NCI-H524 treated with DMSO at 0.1 percent for 48 hours (cell line): ENCODE measurements around the gene TBXA2R.
"Not testable (repeated sequence)": the region's sequence is repeated elsewhere in the genome, so short reads cannot be mapped to it uniquely, and the experiment has no call there.

Source experiments
- DNase-seq: peaks from one replicate; lab custom pipeline; 2025; lab: John Stamatoyannopoulos, UW

The TBXA2R gene

DNA sequence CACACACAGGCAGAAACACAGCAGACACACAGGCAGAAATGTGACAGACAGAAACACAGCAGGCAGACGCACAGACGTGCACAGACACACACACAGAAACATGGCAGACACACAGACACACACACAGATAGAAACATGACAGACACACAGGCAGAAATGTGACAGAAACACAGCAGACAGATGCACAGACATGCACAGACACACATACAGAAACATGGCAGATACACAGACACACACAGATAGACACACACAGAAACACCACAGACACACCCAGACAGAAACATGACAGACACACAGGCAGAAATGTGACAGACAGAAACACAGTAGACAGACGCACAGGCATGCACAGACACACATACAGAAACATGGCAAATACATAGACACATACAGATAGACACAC, 1.3 kb downstream of the TBXA2R start:
- DNase-seq = no peak

DNA sequence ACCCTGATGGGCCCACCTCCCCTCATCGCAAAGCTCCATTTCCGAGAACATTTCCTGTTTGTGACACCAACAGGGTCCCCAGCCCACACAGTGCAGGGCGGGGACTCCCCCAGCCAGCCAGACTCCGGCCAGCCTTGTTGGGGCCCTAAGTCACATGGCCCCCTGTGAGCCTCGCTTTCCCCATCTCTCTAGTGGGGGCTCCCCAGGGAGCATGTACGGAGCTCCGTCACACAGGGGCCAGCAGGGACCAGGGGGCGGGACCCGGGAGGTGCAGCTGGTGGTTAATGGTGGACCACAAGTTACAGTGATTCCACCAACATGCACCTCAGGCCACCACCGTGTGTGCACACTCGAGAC, 1.7 kb downstream of the TBXA2R start:
- no peak for DNase-seq

- no peak for DNase-seq
Observed at GRCh38 chr19:3604227-3604986, 2.3 kb downstream of the TBXA2R start.

DNA sequence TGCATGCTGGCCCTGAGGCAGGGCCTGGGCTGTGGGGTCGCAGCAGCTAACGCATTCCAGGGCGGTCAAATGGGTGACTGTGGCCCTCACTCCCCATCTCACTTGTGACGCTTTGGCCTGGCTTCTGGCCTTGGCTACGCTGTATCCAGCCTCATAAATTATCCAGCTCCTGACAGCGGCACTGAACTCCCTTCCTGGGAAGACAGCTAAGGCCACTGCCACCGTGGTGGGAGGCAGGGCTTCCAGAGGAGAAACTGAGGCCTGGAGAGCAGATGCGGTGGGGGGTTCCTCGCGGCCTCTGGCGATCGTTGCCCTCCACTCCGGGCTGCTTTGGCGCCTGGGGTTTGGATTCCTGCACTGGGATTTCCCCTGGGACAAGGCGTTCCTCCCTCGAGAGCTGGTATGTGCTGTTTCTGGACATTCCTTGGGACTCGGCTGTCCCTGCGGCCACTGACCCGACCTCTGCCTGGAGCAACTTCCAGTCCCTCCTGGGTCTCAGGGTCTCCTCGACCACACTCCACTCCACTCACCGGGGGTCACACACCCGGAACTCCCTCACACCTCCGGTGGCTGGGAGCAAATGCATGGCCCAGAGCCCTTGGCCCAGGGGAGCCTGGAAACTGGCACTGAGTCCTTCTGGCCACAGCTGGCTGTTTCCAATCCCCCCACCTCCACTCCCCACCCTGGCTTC, 3.4 kb downstream of the TBXA2R start:
- no peak for DNase-seq

- DNase-seq = no peak
Observed at GRCh38 chr19:3601021-3601420, 5.7 kb downstream of the TBXA2R start.

GRCh38 chr19:3599776-3600187, 6.9 kb downstream of the TBXA2R start:
- no peak for DNase-seq

DNA sequence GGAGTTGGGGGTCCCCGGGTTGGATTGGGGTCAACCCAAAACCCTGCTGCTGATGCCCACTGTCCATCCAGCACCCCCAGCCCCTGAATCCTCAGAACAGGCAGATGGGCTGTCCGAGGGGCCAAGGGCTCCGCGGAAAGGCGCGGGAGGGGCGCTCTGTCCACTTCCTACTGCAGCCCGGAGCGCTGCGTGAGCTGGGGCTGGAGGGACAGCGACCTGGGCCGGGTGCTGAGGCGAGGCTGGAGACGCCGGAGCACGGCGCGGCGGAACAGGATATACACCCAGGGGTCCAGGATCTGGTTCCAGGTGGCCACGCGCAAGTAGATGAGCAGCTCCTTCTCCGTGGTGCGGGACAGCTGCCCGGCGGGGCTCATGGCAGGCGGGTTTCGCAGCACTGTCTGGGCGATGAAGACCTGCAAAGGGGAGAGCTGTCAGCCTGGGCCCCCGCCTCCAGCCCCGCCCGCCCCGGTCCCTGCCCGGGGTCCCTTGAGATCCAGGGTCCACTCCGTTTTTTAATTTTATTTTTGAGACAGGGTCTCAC, 11.1 kb downstream of the TBXA2R start:
- no peak for DNase-seq

- DNase-seq = no peak
Observed at GRCh38 chr19:3593156-3593555, 13.5 kb downstream of the TBXA2R start.

GRCh38 chr19:3591876-3592613, 14.6 kb downstream of the TBXA2R start:
- DNase-seq = no peak

DNA sequence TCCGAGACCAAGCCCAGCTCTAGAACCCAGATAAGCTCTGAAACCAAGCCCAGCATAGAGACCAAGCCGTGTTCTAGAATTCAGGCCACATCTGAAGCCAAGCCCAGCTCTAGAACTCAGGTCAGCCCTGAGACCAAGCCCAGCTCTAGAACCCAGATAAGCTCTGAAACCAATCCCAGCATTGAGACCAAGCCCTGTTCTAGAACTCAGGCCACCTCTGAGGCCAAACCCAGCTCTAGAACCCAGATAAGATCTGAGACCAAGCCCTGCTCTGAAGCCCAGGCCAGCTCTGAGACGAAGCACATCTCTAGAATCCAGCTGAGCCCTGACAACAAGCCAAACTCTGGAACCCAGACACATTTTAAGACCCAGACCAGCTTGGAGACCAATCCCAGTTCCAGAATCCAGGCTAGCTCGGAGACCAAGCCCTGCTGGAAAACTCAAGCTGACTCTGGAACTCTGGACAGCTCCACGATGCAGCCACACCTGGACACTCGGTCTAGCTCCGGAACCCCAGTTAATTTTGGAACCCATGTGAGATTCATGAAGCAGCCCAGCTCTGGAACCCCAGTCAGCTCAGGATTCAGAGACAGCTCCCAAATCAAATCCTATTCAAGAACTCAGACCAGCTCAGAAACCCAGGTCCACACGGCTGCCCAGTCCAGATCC, 15.6 kb downstream of the TBXA2R start:
- DNase-seq = no peak

- no peak for DNase-seq
Observed at GRCh38 chr19:3589949-3590348, 16.7 kb downstream of the TBXA2R start.

DNA sequence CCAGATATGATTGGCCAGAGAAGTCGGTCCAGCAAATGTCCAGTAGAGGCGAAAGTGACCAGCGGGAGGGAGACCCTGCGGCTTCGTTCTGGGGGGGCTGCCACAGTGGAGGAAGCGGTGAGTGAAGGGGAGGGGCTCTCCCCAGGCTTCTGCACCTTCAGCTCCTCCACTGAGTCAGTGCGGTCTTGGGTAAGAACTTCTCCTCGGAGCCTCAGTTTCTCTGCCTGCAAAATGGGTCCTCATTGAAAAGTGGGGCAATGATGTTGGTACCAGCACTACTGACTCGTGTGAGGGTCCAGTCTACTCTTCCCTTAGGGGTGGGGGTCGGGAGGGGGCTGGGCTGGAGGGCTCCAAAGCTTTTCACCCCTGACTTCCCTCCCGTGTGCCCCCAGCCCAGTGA, 17.2 kb downstream of the TBXA2R start:
- DNase-seq = no peak

DNA sequence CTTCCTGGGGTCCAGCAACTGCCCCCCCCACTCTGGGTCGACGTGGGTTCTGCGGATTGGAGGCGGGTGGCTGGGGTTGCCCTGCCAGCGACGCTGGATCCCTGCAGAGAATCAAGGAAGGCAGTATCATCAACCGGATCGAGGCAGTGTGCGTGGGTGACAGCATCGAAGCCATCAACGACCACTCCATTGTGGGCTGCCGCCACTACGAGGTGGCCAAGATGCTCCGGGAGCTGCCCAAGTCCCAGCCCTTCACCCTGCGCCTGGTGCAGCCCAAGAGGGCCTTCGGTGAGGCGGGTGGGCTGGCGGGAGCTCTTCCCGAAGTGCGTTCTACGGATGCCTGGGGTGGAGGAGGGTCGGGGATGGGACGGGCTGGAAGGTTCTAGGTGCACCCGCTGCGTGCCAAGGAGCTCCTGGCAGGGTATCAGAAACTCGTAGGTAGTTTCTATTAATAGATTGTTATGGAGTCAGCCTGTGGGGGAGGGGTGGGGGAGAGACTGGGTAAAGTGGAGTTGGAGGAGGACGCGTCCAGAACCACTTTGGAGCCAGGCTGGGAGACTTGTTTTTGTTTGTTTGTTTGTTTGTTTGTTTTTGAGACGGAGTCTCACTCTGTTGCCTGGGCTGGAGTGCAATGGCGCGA, 19.8 kb downstream of the TBXA2R start:
- no peak for DNase-seq

DNA sequence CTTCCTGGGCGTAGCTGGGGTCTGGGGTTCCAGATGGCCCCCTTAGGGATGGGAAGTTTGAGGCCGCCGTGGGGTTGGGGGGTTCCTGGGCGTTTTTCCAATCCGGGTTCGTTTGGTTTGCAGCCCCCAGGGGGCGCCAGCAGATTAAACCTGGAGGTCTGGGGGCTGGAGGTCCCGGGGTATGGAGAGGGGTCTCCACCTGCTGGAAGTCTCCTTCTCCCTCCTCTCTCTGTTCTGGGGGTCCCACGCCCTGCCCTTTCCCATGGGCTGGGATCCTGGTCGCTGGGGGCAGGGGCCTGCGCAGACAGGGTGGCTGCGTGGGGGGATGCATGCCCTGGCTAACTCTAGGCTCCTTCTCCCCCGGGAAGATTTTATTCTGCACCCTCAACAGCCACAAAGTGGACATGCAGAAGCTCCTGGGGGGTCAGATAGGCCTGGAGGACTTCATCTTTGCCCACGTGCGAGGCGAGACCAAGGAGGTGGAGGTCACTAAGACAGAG, 20.5 kb downstream of the TBXA2R start:
- no peak for DNase-seq

DNA sequence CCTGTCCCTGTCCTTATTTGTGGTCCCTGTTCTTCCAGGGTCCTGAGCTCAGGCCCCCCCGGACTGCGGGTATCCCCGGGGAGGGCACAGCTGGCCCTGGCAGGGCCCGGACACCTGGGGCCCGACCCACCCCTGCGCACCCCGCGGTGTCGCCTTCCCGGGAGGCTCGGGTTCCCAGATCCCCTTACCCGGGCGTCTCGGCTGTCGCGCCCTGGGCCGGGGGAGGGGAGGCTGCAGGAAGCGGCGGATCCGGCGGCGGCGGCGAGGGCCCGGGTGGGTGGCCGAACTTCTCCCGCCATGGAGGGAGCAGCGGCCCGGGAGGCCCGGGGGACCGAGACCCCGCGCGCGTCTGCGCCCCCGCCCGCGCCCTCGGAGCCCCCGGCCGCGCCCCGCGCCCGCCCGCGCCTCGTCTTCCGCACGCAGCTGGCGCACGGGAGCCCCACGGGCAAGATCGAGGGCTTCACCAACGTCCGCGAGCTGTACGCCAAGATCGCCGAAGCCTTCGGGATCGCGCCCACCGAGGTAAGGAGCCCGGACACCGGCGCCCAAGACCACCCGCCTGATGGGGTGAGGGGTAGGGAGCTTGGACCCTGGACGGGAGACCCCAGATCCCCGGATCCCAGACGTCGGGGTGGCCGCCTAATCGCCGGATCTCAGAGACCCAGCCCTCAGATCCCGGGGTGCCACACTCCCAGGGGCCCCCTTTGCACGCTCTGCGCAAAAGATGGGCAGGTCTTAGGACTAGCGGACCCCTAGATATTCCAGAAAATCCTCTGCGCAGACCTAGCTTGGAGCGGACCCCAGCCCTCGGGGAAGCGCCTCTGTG, 21.2 kb downstream of the TBXA2R start, which contains the start of gene GIPC3:
TSS of gene GIPC3 (plus strand) at position 178 of the 826 bp plus-strand sequence. CDS start at position 298, 120 bp downstream.
- no peak for DNase-seq

DNA sequence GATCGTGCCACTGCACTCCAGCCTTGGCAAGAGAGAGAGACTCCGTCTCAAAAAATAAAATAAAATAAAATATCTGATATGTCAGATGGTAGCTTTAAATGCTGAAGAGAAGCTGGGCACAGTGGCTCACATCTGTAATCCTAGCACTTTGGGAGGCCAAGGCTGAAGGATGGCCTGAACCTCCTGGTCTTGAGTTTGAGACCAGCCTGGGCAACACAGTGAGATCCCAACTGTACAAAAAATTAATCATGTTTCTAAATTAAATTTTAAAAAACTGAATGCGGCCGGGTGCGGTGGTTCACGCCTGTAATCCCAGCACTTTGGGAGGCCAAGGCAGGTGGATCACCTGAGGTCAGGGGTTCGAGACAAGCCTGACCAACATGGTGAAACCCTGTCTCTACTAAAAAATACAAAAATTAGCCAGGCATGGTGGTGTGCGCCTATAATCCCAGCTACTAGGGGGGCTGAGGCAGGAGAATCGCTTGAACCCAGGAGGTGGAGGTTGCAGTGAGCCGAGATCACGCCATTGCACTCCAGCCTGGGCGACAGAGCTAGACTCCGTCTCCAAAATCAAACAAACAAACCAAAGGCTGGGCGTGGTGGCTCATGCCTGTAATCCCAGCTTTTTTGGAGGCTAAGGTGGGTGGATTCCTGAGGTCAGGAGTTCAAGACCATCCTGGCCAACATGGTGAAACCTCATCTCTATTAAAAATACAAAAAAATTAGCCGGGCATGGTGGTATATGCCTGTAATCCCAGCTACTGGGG, 22.5 kb downstream of the TBXA2R start:
- not testable (repeated sequence) for DNase-seq

GRCh38 chr19:3581792-3582191, 24.9 kb downstream of the TBXA2R start:
- not testable (repeated sequence) for DNase-seq

DNA sequence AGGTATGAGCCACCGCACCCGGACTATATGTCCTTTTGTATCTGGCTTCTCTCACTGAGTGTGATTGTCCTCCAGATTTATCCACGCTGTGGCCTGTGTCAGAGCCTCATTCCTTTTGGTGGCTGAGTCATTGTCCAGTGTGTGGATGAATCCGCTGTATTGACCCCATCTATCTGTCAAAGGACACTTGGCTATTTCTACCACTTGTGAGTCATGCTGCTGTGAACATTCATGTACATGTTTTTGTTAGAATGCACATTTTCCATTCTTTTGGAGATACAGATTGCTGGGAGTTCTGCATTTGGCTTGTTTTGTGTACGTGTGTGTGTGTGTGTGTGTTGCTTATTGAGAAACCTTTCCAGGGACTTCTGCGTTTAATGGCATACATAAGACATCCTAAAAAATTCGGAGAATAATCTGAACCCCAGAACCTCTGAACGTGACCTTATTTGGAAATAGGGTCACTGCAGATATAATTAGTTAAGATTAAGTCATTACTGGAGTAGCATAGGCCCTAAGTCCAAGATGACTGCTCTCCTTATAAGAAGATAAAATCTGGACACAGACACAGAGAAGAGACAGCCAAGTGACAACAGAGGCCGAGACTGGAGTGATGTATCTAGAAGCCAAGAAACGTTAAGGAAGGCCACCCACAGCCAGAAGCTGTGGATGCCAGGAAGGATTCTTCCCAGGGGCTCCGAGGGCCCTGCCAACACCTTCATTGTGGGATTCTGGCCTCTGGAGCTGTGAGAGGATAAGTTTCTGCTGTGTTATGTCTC, 26.3 kb downstream of the TBXA2R start:
- no peak for DNase-seq

DNA sequence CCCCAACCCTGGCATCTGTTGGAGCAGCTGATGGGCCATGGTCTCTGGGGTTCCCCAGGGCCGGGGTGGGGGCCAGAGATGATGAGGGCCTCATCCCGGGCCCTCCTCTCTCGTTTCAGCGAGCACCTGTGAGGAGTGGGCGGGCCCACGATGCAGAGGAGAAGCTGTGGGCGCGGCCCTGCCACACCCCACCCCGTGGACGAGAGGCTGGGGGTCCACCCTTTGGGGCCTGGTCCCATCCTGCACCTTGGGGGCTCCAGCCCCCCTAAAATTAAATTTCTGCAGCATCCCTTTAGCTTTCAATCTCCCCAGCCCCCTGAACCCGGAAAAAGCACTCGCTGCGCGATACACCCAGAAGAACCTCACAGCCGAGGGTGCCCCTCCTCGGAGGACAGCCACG, 28.3 kb downstream of the TBXA2R start:
- DNase-seq = no peak
